B cell (primary cell): ENCODE measurements around the gene KCNK13.
"Not testable (repeated sequence)": the region's sequence is repeated elsewhere in the genome, so short reads cannot be mapped to it uniquely, and the experiment has no call there.

Source experiments
- EZH2 ChIP-seq: IDR thresholded peaks from 2 replicates; pipeline ENCODE4 v1.6.1; 2012; ENCODE audit warnings: borderline replicate concordance, low read depth, mild to moderate bottlenecking, moderate library complexity, low read length; ENCODE audit not compliant: insufficient read depth, poor library complexity, severe bottlenecking
- TF ChIP-seq, protein P1 (sequence below): fragments of 200-600 bp; IDR thresholded peaks from one replicate; pipeline ENCODE4 v1.8.0; 2022; ENCODE audit warnings: antibody characterized with exemption, mild to moderate bottlenecking

DNA sequence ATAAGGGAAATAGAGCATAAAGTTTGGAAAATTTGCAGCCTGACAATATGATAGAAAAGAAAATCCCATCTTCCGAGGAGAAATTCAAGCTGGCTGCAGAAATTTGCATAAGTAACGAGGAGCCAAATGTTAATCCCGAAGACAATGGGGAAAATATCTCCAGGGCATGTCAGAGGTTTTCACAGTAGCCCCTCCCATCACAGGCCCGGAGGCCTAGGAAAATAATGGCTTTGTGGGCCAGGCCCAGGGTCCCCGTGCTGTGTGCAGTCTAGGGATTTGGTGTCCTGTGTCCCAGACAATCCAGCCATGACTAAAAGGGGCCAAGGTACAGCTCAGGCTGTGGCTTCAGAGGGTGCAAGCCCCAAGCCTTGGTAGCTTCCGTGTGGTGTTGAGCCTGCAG is 27.7 kb downstream of the KCNK13 start:
- TF ChIP-seq, protein P1, sequence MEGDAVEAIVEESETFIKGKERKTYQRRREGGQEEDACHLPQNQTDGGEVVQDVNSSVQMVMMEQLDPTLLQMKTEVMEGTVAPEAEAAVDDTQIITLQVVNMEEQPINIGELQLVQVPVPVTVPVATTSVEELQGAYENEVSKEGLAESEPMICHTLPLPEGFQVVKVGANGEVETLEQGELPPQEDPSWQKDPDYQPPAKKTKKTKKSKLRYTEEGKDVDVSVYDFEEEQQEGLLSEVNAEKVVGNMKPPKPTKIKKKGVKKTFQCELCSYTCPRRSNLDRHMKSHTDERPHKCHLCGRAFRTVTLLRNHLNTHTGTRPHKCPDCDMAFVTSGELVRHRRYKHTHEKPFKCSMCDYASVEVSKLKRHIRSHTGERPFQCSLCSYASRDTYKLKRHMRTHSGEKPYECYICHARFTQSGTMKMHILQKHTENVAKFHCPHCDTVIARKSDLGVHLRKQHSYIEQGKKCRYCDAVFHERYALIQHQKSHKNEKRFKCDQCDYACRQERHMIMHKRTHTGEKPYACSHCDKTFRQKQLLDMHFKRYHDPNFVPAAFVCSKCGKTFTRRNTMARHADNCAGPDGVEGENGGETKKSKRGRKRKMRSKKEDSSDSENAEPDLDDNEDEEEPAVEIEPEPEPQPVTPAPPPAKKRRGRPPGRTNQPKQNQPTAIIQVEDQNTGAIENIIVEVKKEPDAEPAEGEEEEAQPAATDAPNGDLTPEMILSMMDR = not testable (repeated sequence)
- not testable (repeated sequence) for TF ChIP-seq EZH2
